RWPE2 (cell line): ENCODE results near the gene CDYL2.

Experiments
- ATAC-seq: fragments of 200-7000 bp; cut with Tn5 transposase; 3 replicates; pipeline ENCODE4 v1.9.1; 2021; ENCODE audit warnings: low read depth
- DNase-seq: peaks from one replicate; pipeline ENCODE4 v3.0.0-alpha.2; 2020; ENCODE audit warnings: low spot score
- H3K27ac ChIP-seq: fragments of 450-650 bp; 2 replicates; pipeline ENCODE4 v1.5.1; 2017; ENCODE audit warnings: mild to moderate bottlenecking; ENCODE audit not compliant: poor library complexity, severe bottlenecking
- H3K27me3 ChIP-seq: fragments of 250-450 bp; sonication (Bioruptor Pico); 2 replicates; pipeline ENCODE4 v1.5.1; 2021; ENCODE audit warnings: mild to moderate bottlenecking, moderate library complexity; ENCODE audit not compliant: insufficient read depth, poor library complexity, severe bottlenecking
- H3K36me3 ChIP-seq: fragments of 250-450 bp; sonication (Bioruptor Pico); 2 replicates; pipeline ENCODE4 v1.5.1; 2020; ENCODE audit warnings: low read depth, mild to moderate bottlenecking, moderate library complexity
- H3K4me1 ChIP-seq: fragments of 250-450 bp; sonication (Bioruptor Pico); 2 replicates; pipeline ENCODE4 v1.5.1; 2021; ENCODE audit warnings: mild to moderate bottlenecking, moderate library complexity; ENCODE audit not compliant: insufficient read depth, poor library complexity, severe bottlenecking
- H3K4me3 ChIP-seq: fragments of 250-450 bp; sonication (Bioruptor Pico); 2 replicates; pipeline ENCODE4 v1.5.1; 2021; ENCODE audit warnings: mild to moderate bottlenecking, moderate library complexity; ENCODE audit not compliant: severe bottlenecking
- H3K9me3 ChIP-seq: fragments of 250-450 bp; sonication (Bioruptor Pico); 2 replicates; pipeline ENCODE4 v1.5.1; 2021; ENCODE audit warnings: mild to moderate bottlenecking, moderate library complexity; ENCODE audit not compliant: severe bottlenecking
- TF ChIP-seq, protein P1 (sequence below): fragments of 450-650 bp; IDR thresholded peaks from one replicate; pipeline ENCODE4 v1.5.1; 2017; ENCODE audit warnings: mild to moderate bottlenecking, moderate library complexity; ENCODE audit not compliant: poor library complexity, severe bottlenecking

Gene CDYL2

DNA sequence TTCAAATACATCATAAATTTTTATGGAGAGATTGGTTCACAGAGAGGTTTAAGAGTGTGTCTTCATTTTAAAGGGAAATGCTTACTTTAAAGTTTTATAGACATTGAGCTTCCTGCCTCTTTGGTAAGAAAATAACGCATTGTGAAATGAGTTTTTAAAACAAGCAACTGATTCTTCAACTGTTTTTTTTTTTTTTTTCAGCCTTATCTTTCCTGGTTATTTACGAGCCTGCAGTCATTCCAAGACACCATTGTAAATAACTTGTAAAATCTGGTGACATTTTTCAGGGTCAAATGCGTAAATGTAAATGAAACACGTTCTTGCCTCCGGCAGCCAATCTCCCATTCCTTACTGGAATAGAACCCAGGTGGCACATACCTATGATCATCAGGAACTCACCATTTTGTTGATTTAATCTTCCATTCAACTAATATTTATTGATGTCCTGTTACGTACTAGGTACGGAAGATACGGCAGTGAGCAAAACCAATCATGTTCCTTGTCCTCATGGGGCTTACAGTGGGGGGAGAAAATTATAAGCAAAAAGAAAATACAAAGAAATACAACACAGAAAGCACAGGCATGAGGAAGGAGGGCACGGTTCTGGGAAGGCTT, 33.2 kb upstream of the CDYL2 start:
- Histone ChIP-seq H3K4me3 (no peak overlapping the region), H3K36me3 (no peaks in the 10 kb centered on the region), H3K9me3 (peaks cover 2% of the 10 kb centered on the region), H3K4me1 (no peaks in the 10 kb centered on the region), H3K27me3 (peaks cover 21% of the 10 kb centered on the region), H3K27ac (no peak overlapping the region)
- DNase-seq = no peak
- TF ChIP-seq, protein P1, sequence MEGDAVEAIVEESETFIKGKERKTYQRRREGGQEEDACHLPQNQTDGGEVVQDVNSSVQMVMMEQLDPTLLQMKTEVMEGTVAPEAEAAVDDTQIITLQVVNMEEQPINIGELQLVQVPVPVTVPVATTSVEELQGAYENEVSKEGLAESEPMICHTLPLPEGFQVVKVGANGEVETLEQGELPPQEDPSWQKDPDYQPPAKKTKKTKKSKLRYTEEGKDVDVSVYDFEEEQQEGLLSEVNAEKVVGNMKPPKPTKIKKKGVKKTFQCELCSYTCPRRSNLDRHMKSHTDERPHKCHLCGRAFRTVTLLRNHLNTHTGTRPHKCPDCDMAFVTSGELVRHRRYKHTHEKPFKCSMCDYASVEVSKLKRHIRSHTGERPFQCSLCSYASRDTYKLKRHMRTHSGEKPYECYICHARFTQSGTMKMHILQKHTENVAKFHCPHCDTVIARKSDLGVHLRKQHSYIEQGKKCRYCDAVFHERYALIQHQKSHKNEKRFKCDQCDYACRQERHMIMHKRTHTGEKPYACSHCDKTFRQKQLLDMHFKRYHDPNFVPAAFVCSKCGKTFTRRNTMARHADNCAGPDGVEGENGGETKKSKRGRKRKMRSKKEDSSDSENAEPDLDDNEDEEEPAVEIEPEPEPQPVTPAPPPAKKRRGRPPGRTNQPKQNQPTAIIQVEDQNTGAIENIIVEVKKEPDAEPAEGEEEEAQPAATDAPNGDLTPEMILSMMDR = no peak
- ATAC-seq = no peak

DNA sequence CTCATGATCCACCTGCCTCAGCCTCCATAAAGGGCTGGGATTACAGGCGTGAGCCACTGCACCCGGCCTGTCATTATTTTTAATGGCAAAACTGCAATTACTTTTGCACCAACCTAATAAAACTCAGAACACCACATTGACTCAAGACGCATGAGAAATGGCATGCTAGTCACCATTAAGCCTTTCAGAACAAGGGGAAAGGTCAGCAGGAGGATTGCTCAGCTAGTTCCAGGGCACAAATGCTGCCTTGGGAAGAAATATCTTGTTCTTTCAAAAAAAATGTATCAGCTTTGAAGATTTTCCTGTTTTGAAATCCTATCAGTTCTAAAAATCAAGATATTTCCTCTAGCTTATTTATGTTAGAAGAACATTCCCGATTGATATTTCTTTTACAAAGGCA, 32.4 kb upstream of the CDYL2 start:
- Histone ChIP-seq H3K9me3 (peaks cover 2% of the 10 kb centered on the region), H3K27ac (no peak overlapping the region), H3K4me1 (no peaks in the 10 kb centered on the region), H3K27me3 (peaks cover 21% of the 10 kb centered on the region), H3K4me3 (no peak overlapping the region), H3K36me3 (no peaks in the 10 kb centered on the region)
- DNase-seq (no peak), ATAC-seq (no peak)
- TF ChIP-seq, protein P1 = no peak

DNA sequence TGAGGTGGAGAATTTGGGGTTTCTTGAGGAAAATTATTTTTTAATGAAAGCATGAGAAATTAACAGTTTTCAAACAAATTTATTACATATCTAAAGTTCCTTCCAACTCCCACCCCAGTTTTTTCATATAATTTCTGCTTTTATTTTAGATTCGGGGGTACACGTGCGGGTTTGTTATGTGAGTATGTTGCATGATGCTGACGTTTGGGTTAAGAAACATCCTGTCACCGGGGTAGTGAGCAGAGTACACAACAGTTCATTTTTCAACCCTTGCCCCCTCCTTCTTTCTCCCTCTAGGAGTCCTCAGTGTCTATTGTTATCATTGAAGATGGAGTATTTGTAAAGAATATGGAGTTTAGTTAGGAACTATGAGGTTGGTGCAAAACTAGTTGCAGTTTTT, 31.8 kb upstream of the CDYL2 start:
- H3K27me3 ChIP-seq = peaks cover 21% of the 10 kb centered on the region
- ATAC-seq (no peak), DNase-seq (no peak)
- TF ChIP-seq, protein P1 = no peak
- no peak overlapping the region for H3K4me3 ChIP-seq
- peaks cover 2% of the 10 kb centered on the region for H3K9me3 ChIP-seq
- no peaks in the 10 kb centered on the region for H3K36me3 ChIP-seq
- no peak overlapping the region for H3K27ac ChIP-seq
- no peaks in the 10 kb centered on the region for H3K4me1 ChIP-seq

DNA sequence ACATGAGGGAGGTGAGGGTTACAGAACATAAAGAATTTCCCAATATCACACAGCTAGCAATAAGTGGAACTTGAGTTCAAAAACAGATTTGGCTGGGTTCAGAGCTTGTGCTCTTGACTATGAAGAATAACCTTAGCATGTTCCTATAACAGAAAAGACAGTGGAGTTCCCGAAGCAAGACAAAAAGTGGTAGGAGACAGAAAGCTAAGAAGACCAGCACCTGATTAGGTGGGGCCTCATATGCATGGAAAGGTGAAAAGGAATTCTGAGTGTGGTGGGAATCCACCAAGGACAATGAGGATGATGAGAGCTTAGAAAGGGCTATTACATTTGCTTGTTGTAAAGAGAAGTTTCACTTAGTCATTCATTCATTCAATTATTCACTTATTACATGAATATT, 26.6 kb upstream of the CDYL2 start:
- H3K4me1 ChIP-seq = no peaks in the 10 kb centered on the region
- ATAC-seq (no peak), DNase-seq (no peak)
- H3K27ac ChIP-seq = no peak overlapping the region
- H3K36me3 ChIP-seq = no peaks in the 10 kb centered on the region
- TF ChIP-seq, protein P1 = no peak
- peaks cover 4% of the 10 kb centered on the region for H3K27me3 ChIP-seq
- peaks cover 2% of the 10 kb centered on the region for H3K9me3 ChIP-seq
- H3K4me3 ChIP-seq = no peak overlapping the region

DNA sequence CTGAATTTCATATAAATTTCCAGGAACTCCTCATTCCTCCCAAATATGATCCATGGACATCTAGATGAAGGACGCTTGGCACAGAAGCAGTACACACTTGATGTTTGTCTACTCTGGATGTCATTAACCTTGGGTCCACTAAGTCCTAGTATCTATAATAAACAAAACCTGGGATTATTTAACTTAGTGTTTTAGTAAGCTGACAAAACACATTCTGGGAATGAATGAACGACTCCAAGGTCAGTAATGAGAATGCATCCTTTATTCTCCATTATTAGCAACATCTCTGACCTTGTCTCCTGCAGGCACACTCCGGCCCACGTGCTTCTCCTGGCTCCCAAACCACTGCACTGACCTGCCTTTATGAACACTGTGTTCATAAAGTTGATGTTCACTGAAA, 24.1 kb upstream of the CDYL2 start:
- H3K27me3 ChIP-seq = peaks cover 4% of the 10 kb centered on the region
- no peak for ATAC-seq

More for the DNA sequence above, 24.1 kb upstream of the CDYL2 start:
- Histone ChIP-seq H3K4me3 (no peak overlapping the region), H3K9me3 (no peaks in the 10 kb centered on the region), H3K27ac (no peak overlapping the region), H3K36me3 (no peaks in the 10 kb centered on the region), H3K4me1 (no peaks in the 10 kb centered on the region)
- DNase-seq = no peak
- TF ChIP-seq, protein P1 = no peak
